ENCODE measurements around the gene HLCS. TPM values are rescaled to one million over a fixed set of nuclear protein-coding genes. Genes with fewer than 3 reads are reported as not detected.

The HLCS gene
- total RNA-seq, 6 experiments from 2014 or later: 20.3 to 24.5 (median 22.2) TPM

- TF ChIP-seq, protein P1, sequence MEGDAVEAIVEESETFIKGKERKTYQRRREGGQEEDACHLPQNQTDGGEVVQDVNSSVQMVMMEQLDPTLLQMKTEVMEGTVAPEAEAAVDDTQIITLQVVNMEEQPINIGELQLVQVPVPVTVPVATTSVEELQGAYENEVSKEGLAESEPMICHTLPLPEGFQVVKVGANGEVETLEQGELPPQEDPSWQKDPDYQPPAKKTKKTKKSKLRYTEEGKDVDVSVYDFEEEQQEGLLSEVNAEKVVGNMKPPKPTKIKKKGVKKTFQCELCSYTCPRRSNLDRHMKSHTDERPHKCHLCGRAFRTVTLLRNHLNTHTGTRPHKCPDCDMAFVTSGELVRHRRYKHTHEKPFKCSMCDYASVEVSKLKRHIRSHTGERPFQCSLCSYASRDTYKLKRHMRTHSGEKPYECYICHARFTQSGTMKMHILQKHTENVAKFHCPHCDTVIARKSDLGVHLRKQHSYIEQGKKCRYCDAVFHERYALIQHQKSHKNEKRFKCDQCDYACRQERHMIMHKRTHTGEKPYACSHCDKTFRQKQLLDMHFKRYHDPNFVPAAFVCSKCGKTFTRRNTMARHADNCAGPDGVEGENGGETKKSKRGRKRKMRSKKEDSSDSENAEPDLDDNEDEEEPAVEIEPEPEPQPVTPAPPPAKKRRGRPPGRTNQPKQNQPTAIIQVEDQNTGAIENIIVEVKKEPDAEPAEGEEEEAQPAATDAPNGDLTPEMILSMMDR (IDR thresholded peaks at IDR 0.05): no peak
- no peak overlapping the region for H3K27ac Mint-ChIP-seq
- peaks cover 40% of the 10 kb centered on the region for H3K4me1 Mint-ChIP-seq (ENCODE audit: low read depth)
- no peak overlapping the region for H3K4me3 Mint-ChIP-seq
- no peaks in the 10 kb centered on the region for H3K9me3 Mint-ChIP-seq
- peaks cover 16% of the 10 kb centered on the region for H3K36me3 Mint-ChIP-seq (ENCODE audit: low read depth)
- H3K27me3 Mint-ChIP-seq (ENCODE audit: insufficient read depth): no peaks in the 10 kb centered on the region; the same call in 1 of the 2 replicates
- DNase-seq: no peak
These were observed 103.2 kb downstream of the HLCS start for GRCh38 chr21:36863260-36863659.

- H3K36me3 Mint-ChIP-seq (ENCODE audit: low read depth): peaks cover 16% of the 10 kb centered on the region
- TF ChIP-seq, protein P1 (IDR thresholded peaks at IDR 0.05): no peak
- peak overlapping the region; percentile 82 for H3K27ac Mint-ChIP-seq
- no peaks in the 10 kb centered on the region for H3K9me3 Mint-ChIP-seq
- peaks cover 44% of the 10 kb centered on the region for H3K4me1 Mint-ChIP-seq (ENCODE audit: low read depth)
- no peaks in the 10 kb centered on the region; the same call in 1 of the 2 replicates for H3K27me3 Mint-ChIP-seq (ENCODE audit: insufficient read depth)
- DNase-seq: no peak
- peak overlapping the region; percentile 49 for H3K4me3 Mint-ChIP-seq
These were observed 104.7 kb downstream of the HLCS start for GRCh38 chr21:36861595-36862323.

GRCh38 chr21:36860736-36861594 is 105.5 kb downstream of the HLCS start:
- peak overlapping the region; percentile 49 for H3K4me3 Mint-ChIP-seq
- peak overlapping the region; percentile 82 for H3K27ac Mint-ChIP-seq
- DNase-seq: peak; percentile 31

GRCh38 chr21:36859744-36860501 is 106.5 kb downstream of the HLCS start:
- no peak overlapping the region for H3K4me3 Mint-ChIP-seq
- peaks cover 16% of the 10 kb centered on the region for H3K36me3 Mint-ChIP-seq (ENCODE audit: low read depth)
- H3K4me1 Mint-ChIP-seq (ENCODE audit: low read depth): peaks cover 44% of the 10 kb centered on the region
- peak overlapping the region; percentile 82; the same call in 1 of the 2 replicates for H3K27ac Mint-ChIP-seq
- DNase-seq: peak; percentile 8
- no peaks in the 10 kb centered on the region; the same call in 1 of the 2 replicates for H3K27me3 Mint-ChIP-seq (ENCODE audit: insufficient read depth)
- no peaks in the 10 kb centered on the region for H3K9me3 Mint-ChIP-seq
- TF ChIP-seq, protein P1 (IDR thresholded peaks at IDR 0.05): no peak

More at GRCh38 chr21:36860736-36861594, 105.5 kb downstream of the HLCS start:
- Mint-ChIP-seq H3K27me3 (ENCODE audit: insufficient read depth) (no peaks in the 10 kb centered on the region; the same call in 1 of the 2 replicates), H3K4me1 (ENCODE audit: low read depth) (peaks cover 44% of the 10 kb centered on the region), H3K36me3 (ENCODE audit: low read depth) (peaks cover 16% of the 10 kb centered on the region), H3K9me3 (no peaks in the 10 kb centered on the region)
- TF ChIP-seq, protein P1 (IDR thresholded peaks at IDR 0.05): no peak

DNA sequence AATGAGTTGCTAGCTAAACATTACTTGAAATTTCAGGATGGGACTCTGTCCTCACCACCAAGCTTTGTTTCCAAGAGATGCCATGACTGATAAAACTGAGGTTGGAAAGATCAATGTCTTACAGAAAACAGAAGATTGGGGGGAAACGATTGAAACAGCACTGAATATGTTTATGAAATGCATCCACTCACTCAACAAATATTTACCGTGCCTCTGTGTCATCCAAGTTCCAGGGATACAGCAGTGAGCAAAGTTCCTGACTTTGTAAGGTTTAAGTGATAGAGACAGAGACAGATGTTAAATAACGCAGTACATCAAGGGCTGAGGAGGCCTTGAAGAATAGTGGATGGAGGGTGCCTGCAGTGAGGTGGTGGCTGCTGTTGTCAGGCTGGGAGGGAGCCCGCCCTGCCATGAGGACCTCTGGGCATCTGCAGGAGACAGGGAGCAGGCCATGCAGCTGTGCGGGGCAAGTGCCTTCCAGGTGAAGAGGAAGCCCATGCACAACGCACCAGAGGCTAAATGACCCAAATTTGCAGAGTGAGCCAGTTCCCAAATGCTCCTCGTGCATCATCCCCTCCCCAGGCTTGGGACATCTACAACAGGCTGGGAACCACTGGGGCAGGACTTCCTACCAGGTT is 108.0 kb downstream of the HLCS start:
- H3K9me3 Mint-ChIP-seq: no peaks in the 10 kb centered on the region
- TF ChIP-seq, protein P1 (IDR thresholded peaks at IDR 0.05): no peak
- peaks cover 44% of the 10 kb centered on the region for H3K4me1 Mint-ChIP-seq (ENCODE audit: low read depth)
- peak overlapping the region; percentile 45; the same call in 1 of the 2 replicates for H3K27ac Mint-ChIP-seq
- peaks cover 16% of the 10 kb centered on the region for H3K36me3 Mint-ChIP-seq (ENCODE audit: low read depth)
- no peaks in the 10 kb centered on the region; the same call in 1 of the 2 replicates for H3K27me3 Mint-ChIP-seq (ENCODE audit: insufficient read depth)
- peak; percentile 23 for DNase-seq
- no peak overlapping the region for H3K4me3 Mint-ChIP-seq

Measured in HFFc6 (cell line).